ENCODE measurements around the gene DBX1.

GRCh38 chr11:20116825-20117224, 43.5 kb downstream of the DBX1 start:
- TF ChIP-seq GATA2 (IDR thresholded peaks at IDR 0.05; ENCODE audit: low read depth, low read length), result no peak
- no peak for TF ChIP-seq GATA3 (IDR thresholded peaks at IDR 0.05; ENCODE audit: low read depth, low read length)
